ENCODE measurements around the gene EPB41L2. TPM values are rescaled to one million over a fixed set of nuclear protein-coding genes. Genes with fewer than 3 reads are reported as not detected.
A peak's percentile ranks its signal among the peaks of the same experiment; 100 is the strongest.

Gene EPB41L2
- total RNA-seq, 1 donor from 2014 or later, result 66.3 TPM

DNA sequence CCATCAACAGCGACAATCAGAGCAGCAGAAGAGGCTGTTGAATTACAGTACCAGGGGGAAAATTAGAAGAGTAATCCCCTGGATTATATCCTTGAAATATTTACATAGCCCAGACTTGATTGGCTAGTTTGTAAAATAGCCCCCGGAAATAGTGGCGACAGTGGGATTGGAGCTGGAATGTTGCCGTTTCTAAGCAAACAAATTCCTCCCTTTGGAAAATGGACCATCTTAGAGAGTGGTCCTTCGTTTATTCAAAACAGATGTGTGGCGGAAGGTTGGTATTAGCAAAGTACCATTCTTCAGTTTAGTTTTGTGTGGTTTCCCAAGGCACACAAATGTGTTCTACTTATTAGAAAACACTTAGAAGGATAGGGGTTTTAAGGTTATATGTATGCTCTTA is 4.5 kb upstream of the EPB41L2 start:
- Mint-ChIP-seq H3K4me1 (peaks cover 11% of the 10 kb centered on the region), H3K27ac (peak overlapping the region; percentile 4), H3K27me3 (ENCODE audit: low read depth) (no peaks in the 10 kb centered on the region), H3K4me3 (no peak overlapping the region), H3K36me3 (no peaks in the 10 kb centered on the region), H3K9me3 (peaks cover 9% of the 10 kb centered on the region)
- no peak for DNase-seq (ENCODE audit: low spot score in 2 of 2, unreplicated experiment in 2 of 2)
- TF ChIP-seq, protein P1, sequence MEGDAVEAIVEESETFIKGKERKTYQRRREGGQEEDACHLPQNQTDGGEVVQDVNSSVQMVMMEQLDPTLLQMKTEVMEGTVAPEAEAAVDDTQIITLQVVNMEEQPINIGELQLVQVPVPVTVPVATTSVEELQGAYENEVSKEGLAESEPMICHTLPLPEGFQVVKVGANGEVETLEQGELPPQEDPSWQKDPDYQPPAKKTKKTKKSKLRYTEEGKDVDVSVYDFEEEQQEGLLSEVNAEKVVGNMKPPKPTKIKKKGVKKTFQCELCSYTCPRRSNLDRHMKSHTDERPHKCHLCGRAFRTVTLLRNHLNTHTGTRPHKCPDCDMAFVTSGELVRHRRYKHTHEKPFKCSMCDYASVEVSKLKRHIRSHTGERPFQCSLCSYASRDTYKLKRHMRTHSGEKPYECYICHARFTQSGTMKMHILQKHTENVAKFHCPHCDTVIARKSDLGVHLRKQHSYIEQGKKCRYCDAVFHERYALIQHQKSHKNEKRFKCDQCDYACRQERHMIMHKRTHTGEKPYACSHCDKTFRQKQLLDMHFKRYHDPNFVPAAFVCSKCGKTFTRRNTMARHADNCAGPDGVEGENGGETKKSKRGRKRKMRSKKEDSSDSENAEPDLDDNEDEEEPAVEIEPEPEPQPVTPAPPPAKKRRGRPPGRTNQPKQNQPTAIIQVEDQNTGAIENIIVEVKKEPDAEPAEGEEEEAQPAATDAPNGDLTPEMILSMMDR (IDR thresholded peaks at IDR 0.05; ENCODE audit: unreplicated experiment), result no peak

DNA sequence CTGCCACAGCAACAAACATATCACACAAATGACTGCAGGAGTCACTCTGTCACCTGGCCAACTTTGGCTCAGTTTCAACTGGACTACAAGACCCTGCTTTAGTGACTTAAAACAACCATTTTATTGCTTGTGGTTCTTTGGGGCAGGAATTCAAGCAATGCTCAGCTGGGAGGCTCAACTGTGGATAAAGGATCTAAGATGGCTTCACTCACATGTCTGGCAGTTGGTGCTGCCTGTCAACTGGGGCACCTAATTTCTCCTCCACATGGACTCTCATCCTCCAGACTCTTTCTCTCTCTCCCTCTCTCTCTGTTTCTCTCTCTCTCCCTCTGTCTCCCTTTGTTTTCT is 2.8 kb upstream of the EPB41L2 start:
- H3K36me3 Mint-ChIP-seq, result no peaks in the 10 kb centered on the region
- no peak overlapping the region for H3K27ac Mint-ChIP-seq
- no peak overlapping the region for H3K4me3 Mint-ChIP-seq
- H3K4me1 Mint-ChIP-seq, result peaks cover 25% of the 10 kb centered on the region
- no peak for DNase-seq (ENCODE audit: low spot score in 2 of 2, unreplicated experiment in 2 of 2)
- peaks cover 10% of the 10 kb centered on the region for H3K27me3 Mint-ChIP-seq (ENCODE audit: low read depth)
- TF ChIP-seq, protein P1 (IDR thresholded peaks at IDR 0.05; ENCODE audit: unreplicated experiment), result no peak
- H3K9me3 Mint-ChIP-seq, result peaks cover 9% of the 10 kb centered on the region

DNA sequence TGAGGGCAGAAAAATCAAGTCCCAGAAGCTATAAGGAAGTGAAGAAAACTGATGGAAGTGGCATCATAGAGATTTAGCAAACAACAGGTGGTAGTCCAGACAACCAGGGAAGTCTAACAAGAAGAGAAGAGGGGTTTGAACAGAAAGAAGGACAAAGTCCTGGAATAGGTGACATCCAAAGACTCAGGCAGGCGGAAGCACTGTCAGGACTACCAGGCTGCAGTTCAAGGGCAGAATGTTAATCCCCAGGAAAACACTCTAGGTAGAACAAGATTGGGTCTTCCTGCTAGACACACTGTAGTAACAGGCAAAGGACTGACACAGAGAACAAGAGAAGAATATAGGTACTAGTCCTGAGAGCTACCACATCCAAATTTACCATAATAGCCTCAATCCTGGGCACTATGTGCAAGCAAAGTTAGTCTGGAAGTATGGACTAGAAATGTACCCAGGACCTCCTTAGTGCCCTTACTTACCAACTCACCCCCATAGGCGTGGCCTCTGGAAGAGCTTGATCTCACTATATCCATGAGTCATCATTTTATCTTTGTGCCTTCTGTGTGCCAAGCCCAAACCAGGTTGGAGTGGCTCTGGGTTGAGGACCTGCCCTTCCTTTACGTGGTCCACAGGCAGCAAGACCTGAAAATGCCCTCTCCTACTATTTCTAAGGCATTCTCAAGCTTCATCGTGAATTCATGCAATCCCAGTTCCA is 2.2 kb upstream of the EPB41L2 start:
- Mint-ChIP-seq H3K27me3 (ENCODE audit: low read depth) (peaks cover 13% of the 10 kb centered on the region), H3K4me3 (no peak overlapping the region), H3K27ac (no peak overlapping the region), H3K36me3 (no peaks in the 10 kb centered on the region), H3K9me3 (peaks cover 4% of the 10 kb centered on the region), H3K4me1 (peaks cover 27% of the 10 kb centered on the region)
- TF ChIP-seq, protein P1 (IDR thresholded peaks at IDR 0.05; ENCODE audit: unreplicated experiment), result no peak
- no peak for DNase-seq (ENCODE audit: low spot score in 2 of 2, unreplicated experiment in 2 of 2)

DNA sequence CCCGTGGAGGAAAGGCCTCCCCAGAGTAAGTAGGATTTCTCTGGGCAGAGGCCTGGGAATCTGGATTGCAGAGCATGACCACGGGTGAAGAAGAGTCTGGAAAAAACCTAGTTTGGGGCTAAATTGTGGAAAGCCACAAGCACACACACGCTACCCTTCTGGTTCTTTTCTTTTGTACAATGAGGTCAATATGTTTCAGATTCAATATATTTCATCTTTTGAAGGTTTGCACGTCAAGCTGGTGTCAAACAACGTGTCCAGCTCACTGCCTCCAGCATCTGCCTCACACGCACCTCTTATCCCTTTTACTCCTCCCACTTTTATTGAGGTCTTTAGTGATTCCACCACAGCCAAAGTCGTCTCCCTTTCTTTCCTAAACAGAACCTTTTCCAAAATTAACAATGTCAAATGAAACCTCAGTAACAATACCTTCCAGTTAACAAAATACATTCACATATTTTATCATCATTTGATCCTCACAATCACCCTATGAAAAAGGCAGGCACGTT is 773 bp upstream of the EPB41L2 start:
- Mint-ChIP-seq H3K9me3 (no peaks in the 10 kb centered on the region), H3K27ac (peak overlapping the region; percentile 8), H3K36me3 (no peaks in the 10 kb centered on the region), H3K4me3 (peak overlapping the region; percentile 73), H3K27me3 (ENCODE audit: low read depth) (peaks cover 14% of the 10 kb centered on the region), H3K4me1 (peaks cover 25% of the 10 kb centered on the region)
- DNase-seq (ENCODE audit: low spot score in 2 of 2, unreplicated experiment in 2 of 2), result no peak
- TF ChIP-seq, protein P1 (IDR thresholded peaks at IDR 0.05; ENCODE audit: unreplicated experiment), result no peak

DNA sequence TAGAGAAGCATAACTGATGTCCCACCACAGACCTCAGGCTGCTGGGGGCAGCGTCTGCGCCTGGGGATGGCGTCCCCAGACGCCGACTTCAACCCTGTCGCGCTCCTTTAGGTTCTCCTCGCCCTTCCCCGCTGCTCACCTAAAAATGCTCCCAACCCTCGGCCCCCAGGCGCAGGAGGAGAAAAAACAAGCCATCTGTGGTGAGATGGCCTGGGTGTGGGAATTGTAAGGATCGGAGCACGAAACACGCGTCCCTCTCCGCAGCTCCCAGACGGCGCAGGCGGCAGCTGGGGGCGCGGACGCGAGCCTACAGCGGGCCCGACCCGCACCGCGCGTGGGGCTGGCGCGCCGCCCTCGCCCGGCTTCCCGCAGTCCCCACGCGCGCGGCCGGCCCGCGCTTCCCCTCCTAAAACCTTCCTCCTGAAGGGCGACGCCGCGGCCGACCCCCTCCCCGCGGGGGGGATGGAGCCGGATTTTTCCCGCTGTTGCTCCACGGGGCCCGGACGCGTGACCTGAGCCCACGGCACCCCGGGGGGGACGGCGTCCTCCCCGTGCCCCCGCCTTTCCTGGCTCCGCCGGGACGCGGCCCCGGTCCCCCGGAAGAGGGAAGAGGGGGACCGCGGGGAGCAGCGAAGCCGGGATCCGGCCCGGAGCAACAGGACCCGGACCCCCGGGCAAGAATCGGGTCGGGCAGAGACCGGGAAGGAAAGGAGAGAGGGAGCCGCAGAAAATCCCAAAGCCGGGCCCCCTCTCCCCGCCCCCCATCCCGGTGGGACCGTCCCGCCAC is 611 bp downstream of the EPB41L2 start:
- H3K27ac Mint-ChIP-seq, result peak overlapping the region; percentile 82
- H3K36me3 Mint-ChIP-seq, result no peaks in the 10 kb centered on the region
- peaks cover 14% of the 10 kb centered on the region for H3K27me3 Mint-ChIP-seq (ENCODE audit: low read depth)
- peak; percentile 24 to 41 for DNase-seq (ENCODE audit: low spot score in 2 of 2, unreplicated experiment in 2 of 2)
- H3K4me1 Mint-ChIP-seq, result peaks cover 23% of the 10 kb centered on the region
- peak overlapping the region; percentile 82 for H3K4me3 Mint-ChIP-seq
- TF ChIP-seq, protein P1 (IDR thresholded peaks at IDR 0.05; ENCODE audit: unreplicated experiment), result no peak
- H3K9me3 Mint-ChIP-seq, result peaks cover 4% of the 10 kb centered on the region

Measured in mesothelial cell of epicardium (in vitro differentiated cells).